ENCODE data around the gene IFI27L2.

IFI27L2 gene, protein sequence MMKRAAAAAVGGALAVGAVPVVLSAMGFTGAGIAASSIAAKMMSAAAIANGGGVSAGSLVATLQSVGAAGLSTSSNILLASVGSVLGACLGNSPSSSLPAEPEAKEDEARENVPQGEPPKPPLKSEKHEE

DNA sequence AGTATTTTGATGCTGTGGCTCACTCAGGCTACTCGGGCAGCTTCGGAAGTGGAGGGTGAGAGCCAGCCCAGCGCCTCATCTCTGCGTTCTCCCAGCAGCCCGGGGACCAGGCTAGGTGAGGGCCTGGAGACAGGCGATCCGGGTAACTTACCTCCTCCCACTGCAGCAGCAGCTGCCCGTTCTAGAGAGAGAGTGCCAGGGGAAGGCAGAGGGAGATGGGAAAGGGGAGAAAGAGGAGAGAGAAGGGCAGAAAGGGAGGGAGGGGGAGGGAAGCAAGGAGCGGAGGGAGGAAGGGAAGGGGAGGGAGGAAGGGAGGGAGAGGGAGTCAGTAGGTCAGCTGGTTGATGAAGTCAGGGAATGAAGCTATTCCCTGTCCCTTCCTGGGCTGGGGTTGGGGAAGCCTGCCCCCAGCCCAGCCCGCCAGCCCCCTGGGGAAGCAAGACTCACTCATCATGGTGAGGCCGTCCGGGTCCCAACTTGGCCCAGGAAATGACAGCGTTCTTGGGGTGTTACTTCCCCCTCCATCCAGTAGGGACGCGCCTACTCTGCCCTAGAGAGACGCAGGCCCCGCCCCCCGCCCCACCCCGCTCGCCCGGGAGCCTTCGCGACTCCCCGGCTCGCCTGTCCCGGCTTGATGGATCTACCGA lies at the start of gene IFI27L2:
IFI27L2 (minus strand) TSS at position 494 of the 647 bp plus-strand sequence; CDS start at position 454, 40 bp downstream.
- Histone ChIP-seq H3K4me3 (ENCODE audit: low read depth, low read length) (peak within 1 kb of the TSS; percentile 52), H3K9me3 (ENCODE audit: severe bottlenecking) (no peaks in the 10 kb centered on the region), H3K27ac (peak within 1 kb of the TSS; percentile 25), H3K27me3 (ENCODE audit: insufficient read depth, low read depth, severe bottlenecking) (no peaks in the 10 kb centered on the region), H3K36me3 (no peaks in the 10 kb centered on the region)
- TF ChIP-seq, protein P1, sequence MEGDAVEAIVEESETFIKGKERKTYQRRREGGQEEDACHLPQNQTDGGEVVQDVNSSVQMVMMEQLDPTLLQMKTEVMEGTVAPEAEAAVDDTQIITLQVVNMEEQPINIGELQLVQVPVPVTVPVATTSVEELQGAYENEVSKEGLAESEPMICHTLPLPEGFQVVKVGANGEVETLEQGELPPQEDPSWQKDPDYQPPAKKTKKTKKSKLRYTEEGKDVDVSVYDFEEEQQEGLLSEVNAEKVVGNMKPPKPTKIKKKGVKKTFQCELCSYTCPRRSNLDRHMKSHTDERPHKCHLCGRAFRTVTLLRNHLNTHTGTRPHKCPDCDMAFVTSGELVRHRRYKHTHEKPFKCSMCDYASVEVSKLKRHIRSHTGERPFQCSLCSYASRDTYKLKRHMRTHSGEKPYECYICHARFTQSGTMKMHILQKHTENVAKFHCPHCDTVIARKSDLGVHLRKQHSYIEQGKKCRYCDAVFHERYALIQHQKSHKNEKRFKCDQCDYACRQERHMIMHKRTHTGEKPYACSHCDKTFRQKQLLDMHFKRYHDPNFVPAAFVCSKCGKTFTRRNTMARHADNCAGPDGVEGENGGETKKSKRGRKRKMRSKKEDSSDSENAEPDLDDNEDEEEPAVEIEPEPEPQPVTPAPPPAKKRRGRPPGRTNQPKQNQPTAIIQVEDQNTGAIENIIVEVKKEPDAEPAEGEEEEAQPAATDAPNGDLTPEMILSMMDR (IDR thresholded peaks at IDR 0.05; ENCODE audit: low read depth, low read length) = peak; percentile 44
- DNase-seq = peak; percentile 81

DNA sequence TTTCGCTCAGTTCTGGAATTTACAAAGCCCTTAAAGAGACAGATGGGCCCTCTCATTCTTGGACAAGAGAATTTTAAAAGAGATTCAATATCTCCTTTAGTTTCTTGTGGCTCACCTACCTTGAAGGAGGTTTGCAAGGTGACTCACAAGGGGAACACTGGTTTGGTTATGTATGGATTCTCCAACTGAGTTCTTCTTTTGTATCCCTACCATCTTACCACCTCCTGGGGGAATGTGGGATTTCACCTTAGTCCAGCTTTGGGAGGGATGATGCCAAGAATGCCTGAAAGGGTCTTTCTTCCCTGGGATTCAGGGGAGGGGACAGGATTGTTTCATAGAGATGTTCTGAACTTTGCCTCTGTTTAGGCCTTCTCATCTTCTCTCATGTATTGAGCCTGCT lies 48.4 kb upstream of the IFI27L2 start:
- DNase-seq = no peak
- Histone ChIP-seq H3K27ac (no peak overlapping the region), H3K36me3 (peaks cover 19% of the 10 kb centered on the region), H3K4me3 (ENCODE audit: low read depth, low read length) (no peak overlapping the region), H3K27me3 (ENCODE audit: insufficient read depth, low read depth, severe bottlenecking) (no peaks in the 10 kb centered on the region), H3K9me3 (ENCODE audit: severe bottlenecking) (no peaks in the 10 kb centered on the region)
- TF ChIP-seq, protein P1 (IDR thresholded peaks at IDR 0.05; ENCODE audit: low read depth, low read length) = no peak

DNA sequence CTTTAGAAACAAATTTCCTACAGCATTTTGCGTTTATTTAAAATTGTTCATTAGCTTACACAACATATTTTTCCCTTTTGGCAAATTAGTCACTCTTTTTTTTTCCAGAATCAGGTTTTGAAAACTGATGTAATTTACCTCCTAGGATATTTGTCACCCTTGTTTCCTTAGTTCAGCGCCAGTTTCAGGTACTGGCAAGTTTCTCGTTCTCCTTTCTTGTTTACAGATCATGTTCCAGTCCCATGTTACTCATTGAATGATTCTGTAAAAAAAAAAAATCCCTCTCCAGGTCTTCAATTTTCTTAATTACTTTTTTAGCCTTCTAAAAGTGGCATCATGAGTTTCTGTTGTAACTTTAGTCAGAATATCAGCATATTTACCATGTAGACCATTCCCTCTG lies 47.4 kb upstream of the IFI27L2 start:
- Histone ChIP-seq H3K36me3 (peaks cover 19% of the 10 kb centered on the region), H3K4me3 (ENCODE audit: low read depth, low read length) (peak overlapping the region; percentile 56), H3K27ac (no peak overlapping the region), H3K9me3 (ENCODE audit: severe bottlenecking) (no peaks in the 10 kb centered on the region), H3K27me3 (ENCODE audit: insufficient read depth, low read depth, severe bottlenecking) (no peaks in the 10 kb centered on the region)
- no peak for DNase-seq
- TF ChIP-seq, protein P1 (IDR thresholded peaks at IDR 0.05; ENCODE audit: low read depth, low read length) = no peak

DNA sequence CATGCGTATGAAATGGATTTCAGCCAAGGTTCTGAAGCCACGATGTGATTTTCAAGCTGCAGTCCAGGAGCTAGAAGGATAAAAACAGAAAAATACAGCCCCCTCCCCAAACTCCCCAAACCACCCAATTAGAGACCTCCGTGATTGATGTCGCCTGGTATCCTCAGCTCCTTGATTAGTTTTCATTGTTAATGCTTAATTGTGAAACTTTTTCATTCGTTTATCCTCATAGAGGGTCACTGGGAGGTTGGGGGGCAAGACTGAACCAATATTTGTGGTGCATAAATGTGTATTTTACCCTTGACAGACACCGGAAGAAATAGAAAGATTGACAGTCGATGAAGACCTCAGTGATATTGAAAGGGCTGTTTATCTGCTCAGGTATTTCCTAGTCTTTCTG lies 46.3 kb upstream of the IFI27L2 start:
- H3K9me3 ChIP-seq (ENCODE audit: severe bottlenecking) = no peaks in the 10 kb centered on the region
- H3K36me3 ChIP-seq = peaks cover 16% of the 10 kb centered on the region
- peak overlapping the region; percentile 56 for H3K4me3 ChIP-seq (ENCODE audit: low read depth, low read length)
- peak overlapping the region; percentile 82 for H3K27ac ChIP-seq
- DNase-seq = no peak
- H3K27me3 ChIP-seq (ENCODE audit: insufficient read depth, low read depth, severe bottlenecking) = no peaks in the 10 kb centered on the region
- TF ChIP-seq, protein P1 (IDR thresholded peaks at IDR 0.05; ENCODE audit: low read depth, low read length) = no peak

DNA sequence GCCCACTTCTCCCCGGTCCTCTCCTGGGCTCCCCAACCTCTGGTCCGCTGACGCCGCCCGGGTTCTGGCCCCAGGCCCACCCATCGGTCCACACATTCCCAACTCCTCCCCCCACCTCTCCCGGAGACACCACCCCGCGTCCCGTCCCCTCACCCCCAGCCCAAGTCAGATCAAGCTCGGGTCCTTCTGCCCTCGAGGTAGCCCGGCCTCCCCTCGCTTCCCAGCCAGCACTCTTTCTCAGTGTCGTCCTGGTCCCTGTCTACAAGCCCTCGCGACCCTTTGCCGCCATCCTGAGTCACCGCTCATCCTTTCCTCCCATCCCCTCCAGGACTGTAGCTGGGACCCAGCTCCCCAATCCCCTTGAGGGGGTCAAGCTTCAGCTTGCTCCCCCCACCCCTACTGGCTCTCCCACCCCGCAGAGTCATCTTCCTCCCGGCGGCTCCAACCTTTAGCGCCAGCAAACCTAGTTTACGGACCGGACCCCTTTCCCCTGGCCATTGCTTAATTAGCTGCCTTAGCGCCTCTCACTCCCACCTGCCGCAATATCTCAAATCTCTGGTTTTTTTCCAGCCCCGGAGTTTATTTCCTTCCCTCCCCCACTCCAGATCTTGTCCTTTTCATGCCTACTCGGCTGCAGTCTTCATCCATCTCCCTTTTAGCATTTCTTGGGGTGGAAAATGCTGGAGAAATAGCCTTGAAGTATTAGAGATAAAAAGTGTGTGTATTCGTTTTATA lies 45.8 kb upstream of the IFI27L2 start:
- H3K27me3 ChIP-seq (ENCODE audit: insufficient read depth, low read depth, severe bottlenecking) = no peaks in the 10 kb centered on the region
- H3K4me3 ChIP-seq (ENCODE audit: low read depth, low read length) = peak overlapping the region; percentile 56
- no peaks in the 10 kb centered on the region for H3K9me3 ChIP-seq (ENCODE audit: severe bottlenecking)
- H3K36me3 ChIP-seq = peaks cover 16% of the 10 kb centered on the region
- H3K27ac ChIP-seq = peak overlapping the region; percentile 82
- TF ChIP-seq, protein P1 (IDR thresholded peaks at IDR 0.05; ENCODE audit: low read depth, low read length) = no peak
- peak; percentile 41 for DNase-seq
